Measurements from ENCODE around the gene SORCS2.

The SORCS2 gene

GRCh38 chr4:7390906-7391636 lies 198.7 kb downstream of the SORCS2 start:
- DNase-seq (ENCODE audit: extremely low spot score): no peak
- no peak for TF ChIP-seq CTCF (IDR thresholded peaks at IDR 0.05; ENCODE audit: control extremely low read depth, extremely low read depth, low read depth, missing control alignments)
- CTCF ChIA-PET: no interaction called here
- POLR2A ChIA-PET: no interaction called here

- ChIA-PET POLR2A (no interaction called here), CTCF (no interaction called here)
- no peak for TF ChIP-seq CTCF (IDR thresholded peaks at IDR 0.05; ENCODE audit: control extremely low read depth, extremely low read depth, low read depth, missing control alignments)
- no peak for DNase-seq (ENCODE audit: extremely low spot score)
These were observed 199.5 kb downstream of the SORCS2 start for GRCh38 chr4:7391637-7392437.

DNA sequence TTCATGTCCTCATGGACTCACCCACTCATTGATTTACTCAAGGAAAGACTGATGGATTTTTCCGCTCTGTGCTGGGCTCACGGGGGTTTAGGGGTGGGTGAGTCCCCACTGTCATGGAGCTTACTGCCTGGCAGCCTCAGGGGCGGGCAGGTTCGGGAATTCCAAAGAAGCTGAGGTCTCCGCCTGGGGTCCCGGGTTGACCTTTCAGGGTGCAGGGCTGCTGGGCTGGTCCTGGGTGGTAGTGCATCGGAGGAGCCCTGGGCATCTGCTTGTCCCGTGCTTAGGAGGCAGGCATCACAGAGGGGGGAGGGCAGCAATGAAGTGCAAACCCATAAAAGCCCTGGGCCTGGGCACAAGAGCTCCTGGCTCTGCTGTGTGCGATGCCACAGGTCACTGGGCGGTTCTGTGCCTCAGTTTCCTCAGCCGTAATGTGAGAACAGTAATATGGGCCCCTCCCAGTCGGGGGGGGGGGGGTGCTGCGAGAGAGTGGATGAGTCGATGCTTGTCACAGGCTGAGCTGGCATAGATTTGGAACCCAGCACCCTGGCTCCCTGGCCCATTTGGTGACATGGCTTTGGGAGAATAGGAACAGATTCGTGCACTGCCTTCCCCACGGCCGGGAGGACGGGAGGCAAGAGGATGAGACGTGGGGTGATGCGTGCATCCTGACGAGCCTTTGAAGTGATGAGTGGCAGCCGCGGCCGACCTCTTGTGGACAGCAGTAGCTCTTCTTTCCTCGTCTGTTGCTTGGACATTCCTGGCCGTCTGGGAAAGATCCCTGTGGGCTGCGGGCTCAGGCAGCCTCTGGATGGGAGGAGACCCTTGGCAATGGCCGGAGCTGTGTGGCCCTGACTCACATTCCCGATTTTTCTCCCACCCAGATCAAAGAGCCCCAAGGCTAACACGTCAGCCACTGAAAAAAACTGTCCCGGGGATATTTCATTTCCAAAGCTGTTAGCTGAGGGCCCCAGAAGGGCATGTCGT lies 200.4 kb downstream of the SORCS2 start:
- TF ChIP-seq CTCF (IDR thresholded peaks at IDR 0.05; ENCODE audit: control extremely low read depth, extremely low read depth, low read depth, missing control alignments): no peak
- CTCF ChIA-PET: no interaction called here
- POLR2A ChIA-PET: no interaction called here

GRCh38 chr4:7393601-7394575 lies 201.6 kb downstream of the SORCS2 start:
- CTCF ChIA-PET: interaction anchor here (1.0 kb wide), 1 partner anchor 11 kb away, joined by 3 read pairs; no protein-coding TSS in a partner anchor
- no peak for TF ChIP-seq CTCF (IDR thresholded peaks at IDR 0.05; ENCODE audit: control extremely low read depth, extremely low read depth, low read depth, missing control alignments)
- POLR2A ChIA-PET: interaction anchor here (0.6 kb wide), 1 partner anchor 685 kb away, joined by 4 read pairs; no protein-coding TSS in a partner anchor
- no peak for DNase-seq (ENCODE audit: extremely low spot score)

More for the DNA sequence above, 200.4 kb downstream of the SORCS2 start:
- no peak for DNase-seq (ENCODE audit: extremely low spot score)

- CTCF ChIA-PET: interaction anchor here (1.0 kb wide), 1 partner anchor 10 kb away, joined by 3 read pairs; no protein-coding TSS in a partner anchor
- DNase-seq (ENCODE audit: extremely low spot score): no peak
- no peak for TF ChIP-seq CTCF (IDR thresholded peaks at IDR 0.05; ENCODE audit: control extremely low read depth, extremely low read depth, low read depth, missing control alignments)
- POLR2A ChIA-PET: no interaction called here
These were observed 202.5 kb downstream of the SORCS2 start for GRCh38 chr4:7394681-7395451.

All from GM10248 (cell line).